ENCODE results near the gene EPB41L3. TPM values are rescaled to one million over a fixed set of nuclear protein-coding genes. Genes with fewer than 3 reads are reported as not detected.

The EPB41L3 gene
- total RNA-seq, 1 donor from 2014 or later, result 16.8 TPM

- H3K4me3 Mint-ChIP-seq (ENCODE audit: unreplicated experiment), result no peak overlapping the region
- H3K27me3 Mint-ChIP-seq (ENCODE audit: unreplicated experiment), result peaks cover 1% of the 10 kb centered on the region
- H3K27ac Mint-ChIP-seq (ENCODE audit: unreplicated experiment), result no peak overlapping the region
- H3K9me3 Mint-ChIP-seq (ENCODE audit: unreplicated experiment), result no peaks in the 10 kb centered on the region
- TF ChIP-seq, protein P1, sequence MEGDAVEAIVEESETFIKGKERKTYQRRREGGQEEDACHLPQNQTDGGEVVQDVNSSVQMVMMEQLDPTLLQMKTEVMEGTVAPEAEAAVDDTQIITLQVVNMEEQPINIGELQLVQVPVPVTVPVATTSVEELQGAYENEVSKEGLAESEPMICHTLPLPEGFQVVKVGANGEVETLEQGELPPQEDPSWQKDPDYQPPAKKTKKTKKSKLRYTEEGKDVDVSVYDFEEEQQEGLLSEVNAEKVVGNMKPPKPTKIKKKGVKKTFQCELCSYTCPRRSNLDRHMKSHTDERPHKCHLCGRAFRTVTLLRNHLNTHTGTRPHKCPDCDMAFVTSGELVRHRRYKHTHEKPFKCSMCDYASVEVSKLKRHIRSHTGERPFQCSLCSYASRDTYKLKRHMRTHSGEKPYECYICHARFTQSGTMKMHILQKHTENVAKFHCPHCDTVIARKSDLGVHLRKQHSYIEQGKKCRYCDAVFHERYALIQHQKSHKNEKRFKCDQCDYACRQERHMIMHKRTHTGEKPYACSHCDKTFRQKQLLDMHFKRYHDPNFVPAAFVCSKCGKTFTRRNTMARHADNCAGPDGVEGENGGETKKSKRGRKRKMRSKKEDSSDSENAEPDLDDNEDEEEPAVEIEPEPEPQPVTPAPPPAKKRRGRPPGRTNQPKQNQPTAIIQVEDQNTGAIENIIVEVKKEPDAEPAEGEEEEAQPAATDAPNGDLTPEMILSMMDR (IDR thresholded peaks at IDR 0.05; ENCODE audit: unreplicated experiment), result no peak
- H3K36me3 Mint-ChIP-seq (ENCODE audit: low read depth, unreplicated experiment), result no peaks in the 10 kb centered on the region
- no peak for DNase-seq (ENCODE audit: low spot score)
- peaks cover 28% of the 10 kb centered on the region for H3K4me1 Mint-ChIP-seq (ENCODE audit: unreplicated experiment)
These were observed 80.0 kb downstream of the EPB41L3 start for GRCh38 chr18:5463831-5464230.

GRCh38 chr18:5463390-5463789 is 80.4 kb downstream of the EPB41L3 start:
- peaks cover 28% of the 10 kb centered on the region for H3K4me1 Mint-ChIP-seq (ENCODE audit: unreplicated experiment)
- DNase-seq (ENCODE audit: low spot score), result no peak
- no peak overlapping the region for H3K27ac Mint-ChIP-seq (ENCODE audit: unreplicated experiment)
- H3K27me3 Mint-ChIP-seq (ENCODE audit: unreplicated experiment), result peaks cover 1% of the 10 kb centered on the region
- H3K4me3 Mint-ChIP-seq (ENCODE audit: unreplicated experiment), result no peak overlapping the region
- TF ChIP-seq, protein P1 (IDR thresholded peaks at IDR 0.05; ENCODE audit: unreplicated experiment), result no peak
- no peaks in the 10 kb centered on the region for H3K36me3 Mint-ChIP-seq (ENCODE audit: low read depth, unreplicated experiment)
- no peaks in the 10 kb centered on the region for H3K9me3 Mint-ChIP-seq (ENCODE audit: unreplicated experiment)

DNA sequence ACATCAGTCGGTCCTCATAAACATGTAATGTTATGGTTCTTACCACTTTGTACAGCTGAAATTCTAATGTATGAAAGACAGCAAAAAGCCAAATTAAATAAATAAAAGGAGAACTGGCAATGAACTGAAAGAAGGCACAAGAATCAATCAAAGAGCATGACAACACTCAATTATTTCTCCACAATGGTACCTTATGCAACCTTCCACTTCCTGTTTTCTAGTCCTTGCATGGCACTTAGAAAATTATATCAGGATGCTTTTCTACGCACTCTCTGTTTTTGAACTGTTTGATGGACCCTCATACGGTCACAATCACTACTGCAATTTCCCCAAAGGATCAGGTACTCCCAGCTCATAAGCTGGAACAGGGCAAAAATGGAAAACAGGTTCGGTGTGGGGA is 81.6 kb downstream of the EPB41L3 start:
- H3K9me3 Mint-ChIP-seq (ENCODE audit: unreplicated experiment), result no peaks in the 10 kb centered on the region
- H3K27ac Mint-ChIP-seq (ENCODE audit: unreplicated experiment), result no peak overlapping the region
- H3K4me3 Mint-ChIP-seq (ENCODE audit: unreplicated experiment), result no peak overlapping the region
- TF ChIP-seq, protein P1 (IDR thresholded peaks at IDR 0.05; ENCODE audit: unreplicated experiment), result no peak
- no peak for DNase-seq (ENCODE audit: low spot score)
- H3K4me1 Mint-ChIP-seq (ENCODE audit: unreplicated experiment), result peaks cover 27% of the 10 kb centered on the region
- H3K27me3 Mint-ChIP-seq (ENCODE audit: unreplicated experiment), result peaks cover 1% of the 10 kb centered on the region
- no peaks in the 10 kb centered on the region for H3K36me3 Mint-ChIP-seq (ENCODE audit: low read depth, unreplicated experiment)

GRCh38 chr18:5461041-5461440 is 82.8 kb downstream of the EPB41L3 start:
- Mint-ChIP-seq H3K4me3 (ENCODE audit: unreplicated experiment) (no peak overlapping the region), H3K9me3 (ENCODE audit: unreplicated experiment) (no peaks in the 10 kb centered on the region), H3K27ac (ENCODE audit: unreplicated experiment) (peak overlapping the region; percentile 23), H3K36me3 (ENCODE audit: low read depth, unreplicated experiment) (no peaks in the 10 kb centered on the region), H3K4me1 (ENCODE audit: unreplicated experiment) (peaks cover 20% of the 10 kb centered on the region), H3K27me3 (ENCODE audit: unreplicated experiment) (peaks cover 1% of the 10 kb centered on the region)
- TF ChIP-seq, protein P1 (IDR thresholded peaks at IDR 0.05; ENCODE audit: unreplicated experiment), result no peak
- DNase-seq (ENCODE audit: low spot score), result no peak

DNA sequence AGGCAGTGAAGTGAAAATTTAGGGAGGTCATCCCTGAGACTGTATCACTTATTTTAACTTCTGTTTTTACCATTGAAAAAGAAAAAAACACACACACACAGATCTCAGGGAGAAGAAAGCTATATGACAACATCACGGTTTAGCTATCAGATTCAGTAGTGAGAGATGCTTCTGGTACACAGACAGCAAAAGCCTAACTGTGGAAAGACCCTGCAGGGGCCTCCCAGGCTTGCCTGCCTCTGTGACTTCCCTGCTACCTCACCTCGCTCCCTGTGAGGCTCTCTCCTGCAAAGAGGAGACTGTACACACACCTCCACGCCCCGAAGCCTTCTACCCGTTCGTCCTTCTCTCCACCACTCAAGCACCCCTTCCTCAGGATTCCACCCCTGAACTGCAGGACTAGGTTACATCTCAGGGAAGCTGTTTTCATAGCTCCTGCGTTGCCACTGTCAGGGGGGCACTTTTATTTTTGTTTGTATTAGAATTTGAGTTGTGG is 86.3 kb downstream of the EPB41L3 start:
- TF ChIP-seq, protein P1 (IDR thresholded peaks at IDR 0.05; ENCODE audit: unreplicated experiment), result no peak
- no peak overlapping the region for H3K27ac Mint-ChIP-seq (ENCODE audit: unreplicated experiment)
- no peak overlapping the region for H3K4me3 Mint-ChIP-seq (ENCODE audit: unreplicated experiment)
- peaks cover 9% of the 10 kb centered on the region for H3K4me1 Mint-ChIP-seq (ENCODE audit: unreplicated experiment)
- H3K9me3 Mint-ChIP-seq (ENCODE audit: unreplicated experiment), result no peaks in the 10 kb centered on the region
- DNase-seq (ENCODE audit: low spot score), result no peak
- H3K36me3 Mint-ChIP-seq (ENCODE audit: low read depth, unreplicated experiment), result no peaks in the 10 kb centered on the region
- H3K27me3 Mint-ChIP-seq (ENCODE audit: unreplicated experiment), result peaks cover 1% of the 10 kb centered on the region
